ENCODE results near the gene ITPKB. TPM values are rescaled to one million over a fixed set of nuclear protein-coding genes. Genes with fewer than 3 reads are reported as not detected.
A peak's percentile ranks its signal among the peaks of the same experiment; 100 is the strongest.

ITPKB gene
- total RNA-seq, 1 donor, result 7.5 TPM

- no peak for TF ChIP-seq CTCF (IDR thresholded peaks at IDR 0.05; ENCODE audit: insufficient read depth, low read length)
- no peak for DNase-seq (ENCODE audit: low read depth)
- no peak overlapping the region for H3K4me3 ChIP-seq (ENCODE audit: low read depth, low read length)
These were observed 4.2 kb upstream of the ITPKB start for GRCh38 chr1:226743259-226743658.

GRCh38 chr1:226741009-226741408 is 1.9 kb upstream of the ITPKB start:
- no peak for TF ChIP-seq CTCF (IDR thresholded peaks at IDR 0.05; ENCODE audit: insufficient read depth, low read length)
- H3K4me3 ChIP-seq (ENCODE audit: low read depth, low read length), result no peak overlapping the region
- no peak for DNase-seq (ENCODE audit: low read depth)

- peak overlapping the region; percentile 77 for H3K4me3 ChIP-seq (ENCODE audit: low read depth, low read length)
- no peak for DNase-seq (ENCODE audit: low read depth)
- TF ChIP-seq CTCF (IDR thresholded peaks at IDR 0.05; ENCODE audit: insufficient read depth, low read length), result no peak
These were observed 599 bp upstream of the ITPKB start for GRCh38 chr1:226739696-226740065.

GRCh38 chr1:226738421-226738994 is 574 bp downstream of the ITPKB start:
- DNase-seq (ENCODE audit: low read depth), result peak; percentile 37
- peak; percentile 20 for TF ChIP-seq CTCF (IDR thresholded peaks at IDR 0.05; ENCODE audit: insufficient read depth, low read length)
- H3K4me3 ChIP-seq (ENCODE audit: low read depth, low read length), result peak overlapping the region; percentile 77

- peak; percentile 42 for DNase-seq (ENCODE audit: low read depth)
- no peak for TF ChIP-seq CTCF (IDR thresholded peaks at IDR 0.05; ENCODE audit: insufficient read depth, low read length)
- H3K4me3 ChIP-seq (ENCODE audit: low read depth, low read length), result peak overlapping the region; percentile 77
These were observed 1.2 kb downstream of the ITPKB start for GRCh38 chr1:226737819-226738420.

GRCh38 chr1:226736908-226737818 is 1.9 kb downstream of the ITPKB start:
- peak; percentile 17 for DNase-seq (ENCODE audit: low read depth)

More at GRCh38 chr1:226736908-226737818, 1.9 kb downstream of the ITPKB start:
- TF ChIP-seq CTCF (IDR thresholded peaks at IDR 0.05; ENCODE audit: insufficient read depth, low read length), result no peak
- peak overlapping the region; percentile 77 for H3K4me3 ChIP-seq (ENCODE audit: low read depth, low read length)

Measured in fibroblast of the aortic adventitia (primary cell).